Astrocyte (in vitro differentiated cells and primary cell): ENCODE data around the gene XIRP1.

Source experiments
- EZH2 ChIP-seq: IDR thresholded peaks from 2 replicates; pipeline ENCODE4 v1.6.1; 2012; ENCODE audit warnings: mild to moderate bottlenecking, low read length, inconsistent platforms; ENCODE audit not compliant: insufficient read depth
- TF ChIP-seq, protein P1 (sequence below): IDR thresholded peaks from 2 replicates; pipeline ENCODE4 v1.5.1; 2011; ENCODE audit warnings: low read depth, mild to moderate bottlenecking, inconsistent platforms, low read length, moderate library complexity; ENCODE audit not compliant: insufficient read depth

DNA sequence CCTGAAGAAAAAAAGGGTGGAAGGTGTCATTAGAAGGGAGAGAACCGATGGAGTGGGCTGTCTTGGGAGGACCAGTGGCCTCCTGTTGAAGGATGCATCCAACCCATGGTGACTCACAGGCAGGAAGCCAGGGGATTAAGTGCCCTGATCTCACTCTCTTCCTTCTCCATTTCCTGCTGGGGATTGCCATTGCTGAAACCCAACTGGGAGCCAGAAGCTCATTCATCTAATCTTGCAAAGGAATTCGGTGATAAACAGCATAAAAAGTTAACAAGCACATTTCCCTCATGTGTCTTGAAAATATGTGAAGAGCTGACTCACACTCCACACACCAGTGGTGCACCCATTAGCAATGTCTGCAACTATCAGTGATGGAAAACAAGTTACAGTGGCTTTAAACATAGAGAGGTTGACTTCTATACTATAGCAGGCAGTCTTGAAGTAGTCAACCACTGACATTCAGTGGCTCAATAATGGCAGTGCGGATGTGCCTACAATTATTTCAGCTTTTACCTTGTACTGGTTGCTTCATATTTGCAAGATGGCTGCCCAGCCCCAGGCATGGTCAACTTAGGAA, 26.2 kb downstream of the XIRP1 start:
- TF ChIP-seq, protein P1, sequence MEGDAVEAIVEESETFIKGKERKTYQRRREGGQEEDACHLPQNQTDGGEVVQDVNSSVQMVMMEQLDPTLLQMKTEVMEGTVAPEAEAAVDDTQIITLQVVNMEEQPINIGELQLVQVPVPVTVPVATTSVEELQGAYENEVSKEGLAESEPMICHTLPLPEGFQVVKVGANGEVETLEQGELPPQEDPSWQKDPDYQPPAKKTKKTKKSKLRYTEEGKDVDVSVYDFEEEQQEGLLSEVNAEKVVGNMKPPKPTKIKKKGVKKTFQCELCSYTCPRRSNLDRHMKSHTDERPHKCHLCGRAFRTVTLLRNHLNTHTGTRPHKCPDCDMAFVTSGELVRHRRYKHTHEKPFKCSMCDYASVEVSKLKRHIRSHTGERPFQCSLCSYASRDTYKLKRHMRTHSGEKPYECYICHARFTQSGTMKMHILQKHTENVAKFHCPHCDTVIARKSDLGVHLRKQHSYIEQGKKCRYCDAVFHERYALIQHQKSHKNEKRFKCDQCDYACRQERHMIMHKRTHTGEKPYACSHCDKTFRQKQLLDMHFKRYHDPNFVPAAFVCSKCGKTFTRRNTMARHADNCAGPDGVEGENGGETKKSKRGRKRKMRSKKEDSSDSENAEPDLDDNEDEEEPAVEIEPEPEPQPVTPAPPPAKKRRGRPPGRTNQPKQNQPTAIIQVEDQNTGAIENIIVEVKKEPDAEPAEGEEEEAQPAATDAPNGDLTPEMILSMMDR: no peak
- no peak for TF ChIP-seq EZH2
